BLaER1 (cell line): ENCODE results near the gene DISC1.

Experiments
- H3K27ac ChIP-seq: shearing (Covaris generic); formaldehyde crosslinking; 2 replicates; pipeline ENCODE4 v1.8.1; 2022
- H3K27me3 ChIP-seq: shearing (Covaris generic); formaldehyde crosslinking; 2 replicates; pipeline ENCODE4 v1.8.1; 2022
- H3K36me3 ChIP-seq: shearing (Covaris generic); formaldehyde crosslinking; 2 replicates; pipeline ENCODE4 v1.8.1; 2022
- H3K4me1 ChIP-seq: shearing (Covaris generic); formaldehyde crosslinking; 2 replicates; pipeline ENCODE4 v1.8.1; 2022
- H3K4me2 ChIP-seq: shearing (Covaris generic); formaldehyde crosslinking; 2 replicates; pipeline ENCODE4 v1.8.1; 2022
- H3K4me3 ChIP-seq: shearing (Covaris generic); formaldehyde crosslinking; 2 replicates; pipeline ENCODE4 v1.8.1; 2022
- H3K9ac ChIP-seq: shearing (Covaris generic); formaldehyde crosslinking; 2 replicates; pipeline ENCODE4 v1.8.1; 2022
- H3K9me3 ChIP-seq: shearing (Covaris generic); formaldehyde crosslinking; 2 replicates; pipeline ENCODE4 v1.8.1; 2022
- H4K20me1 ChIP-seq: shearing (Covaris generic); formaldehyde crosslinking; 2 replicates; pipeline ENCODE4 v1.8.1; 2022
- Cebpa-rat ChIP-seq: shearing (Covaris generic); IDR thresholded peaks from 2 replicates; pipeline ENCODE4 v1.8.1; 2022

DISC1 gene

GRCh38 chr1:231849981-231850380, 223.4 kb downstream of the DISC1 start:
- no peaks in the 10 kb centered on the region for H3K9me3 ChIP-seq
- H3K9ac ChIP-seq: no peak overlapping the region
- no peak overlapping the region for H3K4me2 ChIP-seq
- H3K4me1 ChIP-seq: peaks cover 11% of the 10 kb centered on the region
- no peaks in the 10 kb centered on the region for H3K36me3 ChIP-seq
- no peak for TF ChIP-seq Cebpa-rat
- H3K4me3 ChIP-seq: no peak overlapping the region
- no peaks in the 10 kb centered on the region for H4K20me1 ChIP-seq
- H3K27ac ChIP-seq: no peak overlapping the region
- no peaks in the 10 kb centered on the region for H3K27me3 ChIP-seq

- Histone ChIP-seq H4K20me1 (no peaks in the 10 kb centered on the region), H3K4me2 (no peak overlapping the region), H3K4me1 (peaks cover 3% of the 10 kb centered on the region; the same call in 1 of the 2 replicates), H3K27ac (no peak overlapping the region), H3K9ac (no peak overlapping the region), H3K4me3 (no peak overlapping the region), H3K36me3 (no peaks in the 10 kb centered on the region), H3K9me3 (no peaks in the 10 kb centered on the region), H3K27me3 (no peaks in the 10 kb centered on the region)
- no peak for TF ChIP-seq Cebpa-rat
Measured at GRCh38 chr1:231850786-231851185, 224.2 kb downstream of the DISC1 start.

DNA sequence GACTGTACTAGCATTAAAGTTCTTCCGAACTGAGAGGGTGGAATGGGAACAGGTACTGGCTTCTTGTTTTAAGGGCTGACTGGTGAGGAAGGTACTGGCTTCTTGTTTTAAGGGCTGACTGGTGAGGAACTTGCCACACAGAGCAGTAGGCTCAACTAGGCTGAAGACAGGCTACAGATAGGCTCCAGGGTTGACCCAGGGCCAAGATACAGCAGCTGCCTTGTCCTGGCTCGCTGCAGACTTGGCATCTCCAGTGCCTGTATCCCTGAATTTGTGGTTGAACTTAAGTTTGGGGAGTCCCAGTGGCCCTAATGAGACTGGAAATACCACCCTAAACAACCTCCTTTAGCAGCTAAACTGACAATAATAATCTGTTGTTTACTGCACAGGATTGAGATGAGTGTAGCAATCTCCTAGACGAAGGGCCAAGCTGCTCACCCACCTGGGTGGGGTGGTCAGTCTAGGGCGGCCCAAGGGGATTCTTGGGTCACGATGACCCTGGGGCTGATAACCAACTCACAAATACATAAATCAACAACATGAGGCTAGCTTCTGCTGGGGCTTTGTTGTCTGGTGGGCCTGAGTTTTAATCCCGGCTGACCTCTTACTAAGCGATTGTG, 227.1 kb downstream of the DISC1 start:
- no peak overlapping the region for H3K9ac ChIP-seq

GRCh38 chr1:231855361-231855760, 228.8 kb downstream of the DISC1 start:
- H3K4me3 ChIP-seq: no peak overlapping the region
- H3K4me1 ChIP-seq: no peaks in the 10 kb centered on the region
- no peak overlapping the region for H3K27ac ChIP-seq
- no peaks in the 10 kb centered on the region for H3K9me3 ChIP-seq
- H3K4me2 ChIP-seq: no peak overlapping the region
- H4K20me1 ChIP-seq: no peaks in the 10 kb centered on the region
- TF ChIP-seq Cebpa-rat: no peak
- H3K9ac ChIP-seq: no peak overlapping the region
- H3K36me3 ChIP-seq: no peaks in the 10 kb centered on the region
- H3K27me3 ChIP-seq: no peaks in the 10 kb centered on the region

More for the DNA sequence above, 227.1 kb downstream of the DISC1 start:
- H3K4me1 ChIP-seq: no peaks in the 10 kb centered on the region
- H3K4me2 ChIP-seq: no peak overlapping the region
- no peaks in the 10 kb centered on the region for H4K20me1 ChIP-seq
- H3K27ac ChIP-seq: no peak overlapping the region
- no peaks in the 10 kb centered on the region for H3K9me3 ChIP-seq
- H3K27me3 ChIP-seq: no peaks in the 10 kb centered on the region
- H3K36me3 ChIP-seq: no peaks in the 10 kb centered on the region
- no peak overlapping the region for H3K4me3 ChIP-seq
- no peak for TF ChIP-seq Cebpa-rat

DNA sequence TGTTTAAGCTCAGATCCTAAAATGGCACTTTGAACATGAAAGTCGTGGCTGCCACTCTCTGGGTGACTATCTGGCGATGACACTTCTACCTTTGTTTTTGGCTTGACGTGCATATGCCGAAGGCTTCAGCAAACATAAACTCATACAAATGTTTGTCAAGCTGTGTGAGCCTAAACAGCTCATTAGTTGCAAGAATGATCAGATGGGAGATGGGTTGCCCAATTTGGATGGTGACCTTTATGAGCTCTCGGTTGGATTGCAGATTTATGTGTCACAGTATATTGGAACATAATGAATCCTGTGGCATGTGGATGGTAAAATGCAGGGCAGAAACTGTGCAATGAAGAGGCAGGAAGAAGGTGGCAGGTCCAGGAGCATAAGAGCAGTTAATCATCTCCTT, 229.3 kb downstream of the DISC1 start:
- H3K9me3 ChIP-seq: no peaks in the 10 kb centered on the region
- no peak overlapping the region for H3K27ac ChIP-seq
- no peak overlapping the region for H3K4me3 ChIP-seq
- H4K20me1 ChIP-seq: no peaks in the 10 kb centered on the region
- H3K36me3 ChIP-seq: no peaks in the 10 kb centered on the region
- no peaks in the 10 kb centered on the region for H3K4me1 ChIP-seq
- H3K4me2 ChIP-seq: no peak overlapping the region
- H3K9ac ChIP-seq: no peak overlapping the region
- no peaks in the 10 kb centered on the region for H3K27me3 ChIP-seq
- no peak for TF ChIP-seq Cebpa-rat

- no peaks in the 10 kb centered on the region for H3K36me3 ChIP-seq
- H3K4me2 ChIP-seq: no peak overlapping the region
- no peaks in the 10 kb centered on the region for H3K4me1 ChIP-seq
- no peak for TF ChIP-seq Cebpa-rat
- H3K27ac ChIP-seq: no peak overlapping the region
- no peak overlapping the region for H3K4me3 ChIP-seq
- H3K9me3 ChIP-seq: no peaks in the 10 kb centered on the region
- no peak overlapping the region for H3K9ac ChIP-seq
- no peaks in the 10 kb centered on the region for H3K27me3 ChIP-seq
- no peaks in the 10 kb centered on the region for H4K20me1 ChIP-seq
Measured at GRCh38 chr1:231856426-231856825, 229.8 kb downstream of the DISC1 start.

DNA sequence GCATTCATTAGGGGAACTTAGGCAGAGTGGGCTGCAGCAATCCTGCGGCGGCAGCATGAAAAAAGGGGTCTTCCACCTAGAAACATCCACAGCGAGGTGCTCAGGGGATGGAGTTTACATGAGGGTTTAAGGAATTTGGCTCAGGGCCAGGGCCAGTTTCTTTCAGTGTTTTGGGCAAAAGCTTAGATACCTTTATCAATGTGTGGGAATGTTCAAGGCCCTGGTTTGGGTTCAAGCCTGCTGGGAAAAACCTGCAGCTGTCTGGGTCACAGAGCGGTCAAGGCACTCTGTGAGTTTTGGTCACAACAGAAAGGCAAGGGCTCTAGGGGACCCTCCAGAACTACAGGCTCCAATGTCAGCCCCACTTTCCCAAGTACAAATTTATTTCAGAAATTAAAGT, 230.3 kb downstream of the DISC1 start:
- no peaks in the 10 kb centered on the region for H4K20me1 ChIP-seq
- H3K27me3 ChIP-seq: no peaks in the 10 kb centered on the region
- H3K4me3 ChIP-seq: no peak overlapping the region
- TF ChIP-seq Cebpa-rat: no peak
- no peaks in the 10 kb centered on the region for H3K36me3 ChIP-seq
- H3K27ac ChIP-seq: no peak overlapping the region
- no peak overlapping the region for H3K9ac ChIP-seq
- no peak overlapping the region for H3K4me2 ChIP-seq
- H3K9me3 ChIP-seq: no peaks in the 10 kb centered on the region
- H3K4me1 ChIP-seq: no peaks in the 10 kb centered on the region

- no peak overlapping the region for H3K4me3 ChIP-seq
- no peak overlapping the region for H3K9ac ChIP-seq
- TF ChIP-seq Cebpa-rat: no peak
- no peaks in the 10 kb centered on the region for H3K9me3 ChIP-seq
- H4K20me1 ChIP-seq: no peaks in the 10 kb centered on the region
- H3K27ac ChIP-seq: no peak overlapping the region
- no peak overlapping the region for H3K4me2 ChIP-seq
- no peaks in the 10 kb centered on the region for H3K4me1 ChIP-seq
- no peaks in the 10 kb centered on the region for H3K36me3 ChIP-seq
- no peaks in the 10 kb centered on the region for H3K27me3 ChIP-seq
Measured at GRCh38 chr1:231857609-231858135, 231.1 kb downstream of the DISC1 start.

GRCh38 chr1:231860221-231861088, 233.9 kb downstream of the DISC1 start:
- Histone ChIP-seq H4K20me1 (no peaks in the 10 kb centered on the region), H3K4me2 (no peak overlapping the region), H3K4me1 (no peaks in the 10 kb centered on the region), H3K9me3 (no peaks in the 10 kb centered on the region), H3K9ac (no peak overlapping the region), H3K4me3 (no peak overlapping the region), H3K27me3 (no peaks in the 10 kb centered on the region), H3K27ac (no peak overlapping the region), H3K36me3 (no peaks in the 10 kb centered on the region)
- no peak for TF ChIP-seq Cebpa-rat
